Mesendoderm (in vitro differentiated cells): ENCODE results near the gene WDR45B.

Experiments
- DNase-seq: peaks from one replicate; pipeline ENCODE4 v3.0.0; 2013
- H2AK5ac ChIP-seq: 2 replicates; pipeline ENCODE4 v1.6.1; 2013; ENCODE audit warnings: low read length, inconsistent platforms
- H2BK120ac ChIP-seq: 2 replicates; pipeline ENCODE4 v1.6.1; 2013; ENCODE audit warnings: low read depth, mild to moderate bottlenecking, low read length, moderate library complexity, mixed read lengths
- H2BK15ac ChIP-seq: replicated peaks from 2 replicates; pipeline ENCODE4 v1.6.1; 2013; ENCODE audit warnings: low read depth, mild to moderate bottlenecking, moderate library complexity
- H2BK5ac ChIP-seq: 2 replicates; pipeline ENCODE4 v1.6.1; 2013; ENCODE audit warnings: low read length, inconsistent platforms
- H3K18ac ChIP-seq: 2 replicates; pipeline ENCODE4 v1.6.1; 2013; ENCODE audit warnings: mild to moderate bottlenecking, low read length, mixed read lengths
- H3K23ac ChIP-seq: one replicate; pipeline ENCODE4 v1.6.1; 2013; ENCODE audit warnings: low read length
- H3K27ac ChIP-seq: 2 replicates; pipeline ENCODE4 v1.5.1; 2013; ENCODE audit warnings: low read depth, mild to moderate bottlenecking, inconsistent platforms, low read length, moderate library complexity
- H3K27me3 ChIP-seq: 2 replicates; pipeline ENCODE4 v1.6.1; 2013; ENCODE audit warnings: low read length, control low read depth, mild to moderate bottlenecking, inconsistent platforms; ENCODE audit not compliant: insufficient read depth, poor library complexity
- H3K36me3 ChIP-seq: 2 replicates; pipeline ENCODE4 v1.6.1; 2013; ENCODE audit warnings: low read length, inconsistent platforms; ENCODE audit not compliant: control insufficient read depth, insufficient read depth
- H3K4ac ChIP-seq: one replicate; pipeline ENCODE4 v1.6.1; 2013; ENCODE audit warnings: low read depth, mild to moderate bottlenecking, low read length, moderate library complexity
- H3K4me1 ChIP-seq: 2 replicates; pipeline ENCODE4 v1.6.1; 2013; ENCODE audit warnings: low read depth, low read length, inconsistent platforms; ENCODE audit not compliant: control insufficient read depth
- H3K4me2 ChIP-seq: 2 replicates; pipeline ENCODE4 v1.6.1; 2013; ENCODE audit warnings: low read length
- H3K4me3 ChIP-seq: 2 replicates; pipeline ENCODE4 v1.5.1; 2013; ENCODE audit warnings: mild to moderate bottlenecking, low read length
- H3K56ac ChIP-seq: one replicate; pipeline ENCODE4 v1.6.1; 2013; ENCODE audit warnings: low read length
- H3K79me1 ChIP-seq: 2 replicates; pipeline ENCODE4 v1.6.1; 2013; ENCODE audit warnings: low read length, inconsistent platforms
- H3K79me2 ChIP-seq: 2 replicates; pipeline ENCODE4 v1.6.1; 2013; ENCODE audit warnings: mild to moderate bottlenecking, low read length; ENCODE audit not compliant: control insufficient read depth, insufficient read depth
- H3K9ac ChIP-seq: 2 replicates; pipeline ENCODE4 v1.6.1; 2013; ENCODE audit warnings: low read length, inconsistent platforms
- H4K5ac ChIP-seq: one replicate; pipeline ENCODE4 v1.6.1; 2013; ENCODE audit warnings: low read length
- H4K8ac ChIP-seq: one replicate; pipeline ENCODE4 v1.6.1; 2013; ENCODE audit warnings: low read depth, mild to moderate bottlenecking, control low read depth, low read length, moderate library complexity
- WGBS: extraction: QIAGEN DNeasy Blood & Tissue Kit; methylation state at CpG from one replicate; pipeline ENCODE4 v1.1.7; 2013; ENCODE audit warnings: low lambda C conversion rate, missing lambda C conversion rate; ENCODE audit not compliant: insufficient coverage; ENCODE audit errors: extremely low coverage; 5-methylcytosine and 5-hydroxymethylcytosine counted together

The WDR45B gene

GRCh38 chr17:82663381-82664275, 15.4 kb upstream of the WDR45B start:
- Histone ChIP-seq H3K23ac (no peak overlapping the region), H2AK5ac (no peak overlapping the region), H3K27me3 (no peaks in the 10 kb centered on the region), H3K4me3 (no peak overlapping the region), H3K56ac (no peak overlapping the region), H4K8ac (no peak overlapping the region), H2BK5ac (no peak overlapping the region), H3K36me3 (no peaks in the 10 kb centered on the region), H2BK15ac (no peak overlapping the region), H3K4me2 (no peak overlapping the region), H3K18ac (no peak overlapping the region), H3K4me1 (no peaks in the 10 kb centered on the region), H3K4ac (no peak overlapping the region), H3K27ac (no peak overlapping the region), H3K79me2 (no peaks in the 10 kb centered on the region), H3K79me1 (no peaks in the 10 kb centered on the region), H4K5ac (no peak overlapping the region), H3K9ac (no peak overlapping the region), H2BK120ac (no peak overlapping the region)
- no peak for DNase-seq
- no CpG with 5 or more reads among the region's 39 CpGs for WGBS

- H3K9ac ChIP-seq, result no peak overlapping the region
- H3K4me3 ChIP-seq, result no peak overlapping the region
- DNase-seq, result no peak
- no peak overlapping the region for H3K18ac ChIP-seq
- no peak overlapping the region for H3K4ac ChIP-seq
- H3K79me1 ChIP-seq, result no peaks in the 10 kb centered on the region
- H4K8ac ChIP-seq, result no peak overlapping the region
- H3K36me3 ChIP-seq, result no peaks in the 10 kb centered on the region
- H3K23ac ChIP-seq, result no peak overlapping the region
- no peak overlapping the region for H2AK5ac ChIP-seq
- H3K27me3 ChIP-seq, result no peaks in the 10 kb centered on the region
- no peak overlapping the region for H4K5ac ChIP-seq
- no peak overlapping the region for H3K27ac ChIP-seq
- no peaks in the 10 kb centered on the region for H3K79me2 ChIP-seq
- no peak overlapping the region for H2BK15ac ChIP-seq
- H3K4me1 ChIP-seq, result no peaks in the 10 kb centered on the region
- no peak overlapping the region for H3K4me2 ChIP-seq
- no peak overlapping the region for H2BK5ac ChIP-seq
- H2BK120ac ChIP-seq, result no peak overlapping the region
- no CpG with 5 or more reads among the region's 20 CpGs for WGBS
- H3K56ac ChIP-seq, result no peak overlapping the region
Measured at GRCh38 chr17:82662711-82663261, 14.5 kb upstream of the WDR45B start.

GRCh38 chr17:82661717-82662683, 13.8 kb upstream of the WDR45B start:
- no peaks in the 10 kb centered on the region for H3K36me3 ChIP-seq
- no peak overlapping the region for H3K4ac ChIP-seq
- H3K23ac ChIP-seq, result no peak overlapping the region
- no peaks in the 10 kb centered on the region for H3K4me1 ChIP-seq
- no peak overlapping the region for H2BK120ac ChIP-seq
- no peaks in the 10 kb centered on the region for H3K27me3 ChIP-seq
- no peak overlapping the region for H4K8ac ChIP-seq
- no peak overlapping the region for H3K9ac ChIP-seq
- H3K79me1 ChIP-seq, result no peaks in the 10 kb centered on the region
- H2BK15ac ChIP-seq, result no peak overlapping the region
- H2AK5ac ChIP-seq, result no peak overlapping the region
- no peak overlapping the region for H3K27ac ChIP-seq
- H2BK5ac ChIP-seq, result no peak overlapping the region
- no CpG with 5 or more reads among the region's 31 CpGs for WGBS
- no peak overlapping the region for H3K4me3 ChIP-seq
- H3K79me2 ChIP-seq, result no peaks in the 10 kb centered on the region
- H4K5ac ChIP-seq, result no peak overlapping the region
- no peak for DNase-seq
- H3K18ac ChIP-seq, result no peak overlapping the region
- no peak overlapping the region for H3K4me2 ChIP-seq
- H3K56ac ChIP-seq, result no peak overlapping the region

GRCh38 chr17:82659886-82660285, 11.6 kb upstream of the WDR45B start:
- H3K4me2 ChIP-seq, result no peak overlapping the region
- no peak overlapping the region for H3K4ac ChIP-seq
- H3K18ac ChIP-seq, result no peak overlapping the region
- no peaks in the 10 kb centered on the region for H3K36me3 ChIP-seq
- H2BK15ac ChIP-seq, result no peak overlapping the region
- no peak overlapping the region for H3K56ac ChIP-seq
- no peak for DNase-seq
- H3K27ac ChIP-seq, result no peak overlapping the region
- H4K8ac ChIP-seq, result no peak overlapping the region
- no peaks in the 10 kb centered on the region for H3K27me3 ChIP-seq
- no CpG with 5 or more reads among the region's 15 CpGs for WGBS
- H3K4me3 ChIP-seq, result no peak overlapping the region
- H2BK120ac ChIP-seq, result no peak overlapping the region
- H3K4me1 ChIP-seq, result no peaks in the 10 kb centered on the region
- no peak overlapping the region for H2BK5ac ChIP-seq
- H2AK5ac ChIP-seq, result no peak overlapping the region
- no peak overlapping the region for H3K9ac ChIP-seq
- no peak overlapping the region for H3K23ac ChIP-seq
- no peaks in the 10 kb centered on the region for H3K79me1 ChIP-seq
- H4K5ac ChIP-seq, result no peak overlapping the region
- no peaks in the 10 kb centered on the region for H3K79me2 ChIP-seq

- Histone ChIP-seq H3K36me3 (no peaks in the 10 kb centered on the region), H3K9ac (no peak overlapping the region), H2BK120ac (no peak overlapping the region), H3K4me3 (no peak overlapping the region), H3K23ac (no peak overlapping the region), H3K27ac (no peak overlapping the region), H4K8ac (no peak overlapping the region), H3K27me3 (no peaks in the 10 kb centered on the region), H3K56ac (no peak overlapping the region), H3K4me1 (no peaks in the 10 kb centered on the region), H4K5ac (no peak overlapping the region), H3K79me1 (no peaks in the 10 kb centered on the region), H2BK15ac (no peak overlapping the region), H3K4ac (no peak overlapping the region), H2AK5ac (no peak overlapping the region), H3K79me2 (no peaks in the 10 kb centered on the region), H3K4me2 (no peak overlapping the region), H2BK5ac (no peak overlapping the region), H3K18ac (no peak overlapping the region)
- DNase-seq, result no peak
- no CpG with 5 or more reads among the region's 36 CpGs for WGBS
Measured at GRCh38 chr17:82658796-82659452, 10.7 kb upstream of the WDR45B start.
